ENCODE results near the gene RFNG.

The RFNG gene

GRCh38 chr17:82085931-82086764 lies 34.5 kb upstream of the RFNG start:
- Histone ChIP-seq H3K18ac (ENCODE audit: low read length) (no peak overlapping the region), H2BK5ac (ENCODE audit: low read length) (peak overlapping the region; percentile 87), H3K9me3 (replicated peaks in 1 of 2; ENCODE audit: control insufficient read depth in 2 of 2, insufficient read depth in 1 of 2, low read depth in 1 of 2, low read length in 2 of 2) (no peaks in the 10 kb centered on the region), H3K9ac (ENCODE audit: low read depth, low read length, poor library complexity) (no peak overlapping the region), H3K36me3 (replicated peaks in 1 of 2; ENCODE audit: control insufficient read depth in 2 of 2, insufficient read depth in 2 of 2, low read length in 2 of 2) (peaks cover 94 to 99% of the 10 kb centered on the region in 2 donors), H3K4me2 (ENCODE audit: insufficient read depth, low read length, poor library complexity, severe bottlenecking) (peak overlapping the region; percentile 11), H2BK120ac (ENCODE audit: low read depth, low read length) (no peak overlapping the region), H3K23ac (ENCODE audit: low read depth, low read length, poor library complexity) (peak overlapping the region; percentile 80), H3K14ac (ENCODE audit: low read length) (no peak overlapping the region), H4K91ac (ENCODE audit: low read depth, low read length, poor library complexity) (peak overlapping the region; percentile 30), H2BK15ac (ENCODE audit: low read length) (no peak overlapping the region), H2BK12ac (ENCODE audit: low read length) (no peak overlapping the region), H3K79me1 (ENCODE audit: low read depth, low read length) (peaks cover 65% of the 10 kb centered on the region), H2AK5ac (ENCODE audit: low read depth, low read length) (no peak overlapping the region), H3K4me3 (ENCODE audit: low read length in 2 of 2) (no peak overlapping the region), H3K4me1 (ENCODE audit: control insufficient read depth in 2 of 2, insufficient read depth in 1 of 2, low read depth in 1 of 2, low read length in 2 of 2) (no peaks in the 10 kb centered on the region), H3K27ac (replicated peaks; ENCODE audit: low read length) (no peak overlapping the region), H3K27me3 (ENCODE audit: control insufficient read depth in 3 of 3, insufficient read depth in 3 of 3, low read depth in 1 of 3, low read length in 3 of 3) (no peaks in the 10 kb centered on the region), H3K4ac (ENCODE audit: low read length) (no peak overlapping the region), H2AFZ (ENCODE audit: low read length) (no peak overlapping the region), H4K8ac (ENCODE audit: low read depth, low read length) (no peak overlapping the region)
- no CpG with 5 or more reads among the region's 25 CpGs for WGBS, 2 donors (ENCODE audit: extremely low coverage in 2 of 2, insufficient read length in 2 of 2, insufficient replicate concordance in 1 of 2)
- DNase-seq (ENCODE audit: low spot score) = no peak

GRCh38 chr17:82085031-82085861 lies 33.6 kb upstream of the RFNG start:
- Histone ChIP-seq H4K8ac (ENCODE audit: low read depth, low read length) (no peak overlapping the region), H3K23ac (ENCODE audit: low read depth, low read length, poor library complexity) (peak overlapping the region; percentile 80), H4K91ac (ENCODE audit: low read depth, low read length, poor library complexity) (no peak overlapping the region), H3K9ac (ENCODE audit: low read depth, low read length, poor library complexity) (no peak overlapping the region), H3K9me3 (replicated peaks in 1 of 2; ENCODE audit: control insufficient read depth in 2 of 2, insufficient read depth in 1 of 2, low read depth in 1 of 2, low read length in 2 of 2) (no peaks in the 10 kb centered on the region), H2AFZ (ENCODE audit: low read length) (no peak overlapping the region), H3K4me2 (ENCODE audit: insufficient read depth, low read length, poor library complexity, severe bottlenecking) (no peak overlapping the region), H3K79me1 (ENCODE audit: low read depth, low read length) (peaks cover 68% of the 10 kb centered on the region), H3K36me3 (replicated peaks in 1 of 2; ENCODE audit: control insufficient read depth in 2 of 2, insufficient read depth in 2 of 2, low read length in 2 of 2) (peaks cover 95 to 99% of the 10 kb centered on the region in 2 donors), H3K4me1 (ENCODE audit: control insufficient read depth in 2 of 2, insufficient read depth in 1 of 2, low read depth in 1 of 2, low read length in 2 of 2) (no peaks in the 10 kb centered on the region), H3K27ac (replicated peaks; ENCODE audit: low read length) (no peak overlapping the region), H2BK5ac (ENCODE audit: low read length) (no peak overlapping the region), H3K27me3 (ENCODE audit: control insufficient read depth in 3 of 3, insufficient read depth in 3 of 3, low read depth in 1 of 3, low read length in 3 of 3) (no peaks in the 10 kb centered on the region), H3K18ac (ENCODE audit: low read length) (no peak overlapping the region), H3K14ac (ENCODE audit: low read length) (no peak overlapping the region), H2BK12ac (ENCODE audit: low read length) (no peak overlapping the region), H3K4ac (ENCODE audit: low read length) (no peak overlapping the region), H2AK5ac (ENCODE audit: low read depth, low read length) (no peak overlapping the region), H2BK15ac (ENCODE audit: low read length) (no peak overlapping the region), H2BK120ac (ENCODE audit: low read depth, low read length) (no peak overlapping the region), H3K4me3 (ENCODE audit: low read length in 2 of 2) (no peak overlapping the region)
- WGBS, 2 donors (ENCODE audit: extremely low coverage in 2 of 2, insufficient read length in 2 of 2, insufficient replicate concordance in 1 of 2) = no CpG with 5 or more reads among the region's 49 CpGs
- DNase-seq (ENCODE audit: low spot score) = no peak

GRCh38 chr17:82084373-82085030 lies 32.9 kb upstream of the RFNG start:
- Histone ChIP-seq H4K91ac (ENCODE audit: low read depth, low read length, poor library complexity) (no peak overlapping the region), H2BK12ac (ENCODE audit: low read length) (no peak overlapping the region), H3K23ac (ENCODE audit: low read depth, low read length, poor library complexity) (peak overlapping the region; percentile 85), H3K4ac (ENCODE audit: low read length) (no peak overlapping the region), H3K9ac (ENCODE audit: low read depth, low read length, poor library complexity) (no peak overlapping the region), H3K4me1 (ENCODE audit: control insufficient read depth in 2 of 2, insufficient read depth in 1 of 2, low read depth in 1 of 2, low read length in 2 of 2) (no peaks in the 10 kb centered on the region), H3K36me3 (replicated peaks in 1 of 2; ENCODE audit: control insufficient read depth in 2 of 2, insufficient read depth in 2 of 2, low read length in 2 of 2) (peaks cover 93 to 99% of the 10 kb centered on the region in 2 donors), H3K9me3 (replicated peaks in 1 of 2; ENCODE audit: control insufficient read depth in 2 of 2, insufficient read depth in 1 of 2, low read depth in 1 of 2, low read length in 2 of 2) (no peaks in the 10 kb centered on the region), H2BK15ac (ENCODE audit: low read length) (no peak overlapping the region), H3K14ac (ENCODE audit: low read length) (no peak overlapping the region), H3K18ac (ENCODE audit: low read length) (no peak overlapping the region), H2BK5ac (ENCODE audit: low read length) (peak overlapping the region; percentile 48), H2AK5ac (ENCODE audit: low read depth, low read length) (no peak overlapping the region), H2BK120ac (ENCODE audit: low read depth, low read length) (no peak overlapping the region), H4K8ac (ENCODE audit: low read depth, low read length) (no peak overlapping the region), H3K79me1 (ENCODE audit: low read depth, low read length) (peaks cover 61% of the 10 kb centered on the region), H2AFZ (ENCODE audit: low read length) (no peak overlapping the region), H3K27me3 (ENCODE audit: control insufficient read depth in 3 of 3, insufficient read depth in 3 of 3, low read depth in 1 of 3, low read length in 3 of 3) (no peaks in the 10 kb centered on the region), H3K4me2 (ENCODE audit: insufficient read depth, low read length, poor library complexity, severe bottlenecking) (no peak overlapping the region), H3K4me3 (ENCODE audit: low read length in 2 of 2) (no peak overlapping the region), H3K27ac (replicated peaks; ENCODE audit: low read length) (no peak overlapping the region)
- no CpG with 5 or more reads among the region's 31 CpGs for WGBS, 2 donors (ENCODE audit: extremely low coverage in 2 of 2, insufficient read length in 2 of 2, insufficient replicate concordance in 1 of 2)
- no peak for DNase-seq (ENCODE audit: low spot score)

All from neuronal stem cell (in vitro differentiated cells).